Right atrium auricular region (tissue), 2 donors: ENCODE measurements around the gene PRCP. TPM values are rescaled to one million over a fixed set of nuclear protein-coding genes. Genes with fewer than 3 reads are reported as not detected.
A peak's percentile ranks its signal among the peaks of the same experiment; 100 is the strongest.

Source experiments
- DNase-seq: peaks from one replicate; pipeline ENCODE4 v3.0.0-alpha.2; 2019; ENCODE audit warnings: low spot score
- H3K27ac ChIP-seq, 2 donors: fragments of 200-600 bp; sonication (generic); 1 replicate in 1 of 2; 2 replicates in 1 of 2; pipeline ENCODE4 v1.5.1; 2016 to 2019
- H3K27me3 ChIP-seq, 2 donors: fragments of 200-600 bp; sonication (generic); one replicate each; pipeline versions ENCODE4 v1.5.1 to v1.6.0; 2017 to 2019
- H3K36me3 ChIP-seq: fragments of 200-600 bp; sonication (generic); one replicate; pipeline ENCODE4 v1.5.1; 2016
- H3K4me1 ChIP-seq, 2 donors: fragments of 200-600 bp; sonication (generic); one replicate each; pipeline versions ENCODE4 v1.5.1 to v1.6.0; 2017 to 2019
- H3K4me3 ChIP-seq, 2 donors: fragments of 200-600 bp; sonication (generic); 1 replicate in 1 of 2; 2 replicates in 1 of 2; pipeline ENCODE4 v1.5.1; 2017 to 2019; ENCODE audit warnings: mild to moderate bottlenecking in 1 of 2, moderate library complexity in 1 of 2
- H3K9me3 ChIP-seq, 2 donors: fragments of 200-600 bp; sonication (generic); one replicate each; pipeline ENCODE4 v1.5.1; 2019
- total RNA-seq, 2 donors: library from RNA; depleted of rRNA; stranded (reverse); fragments of >200 nt; gene quantifications; one replicate each; pipeline ENCODE4 v1.1.0, GENCODE V29; 2016
- TF ChIP-seq, protein P1 (sequence below), 2 donors: fragments of 200-600 bp; sonication (generic); IDR thresholded peaks; one replicate each; pipeline ENCODE4 v1.5.1; 2019; ENCODE audit warnings: antibody characterized with exemption in 2 of 2

PRCP gene
- total RNA-seq, 2 donors from 2014 or later: 52.5 to 60.1 TPM

DNA sequence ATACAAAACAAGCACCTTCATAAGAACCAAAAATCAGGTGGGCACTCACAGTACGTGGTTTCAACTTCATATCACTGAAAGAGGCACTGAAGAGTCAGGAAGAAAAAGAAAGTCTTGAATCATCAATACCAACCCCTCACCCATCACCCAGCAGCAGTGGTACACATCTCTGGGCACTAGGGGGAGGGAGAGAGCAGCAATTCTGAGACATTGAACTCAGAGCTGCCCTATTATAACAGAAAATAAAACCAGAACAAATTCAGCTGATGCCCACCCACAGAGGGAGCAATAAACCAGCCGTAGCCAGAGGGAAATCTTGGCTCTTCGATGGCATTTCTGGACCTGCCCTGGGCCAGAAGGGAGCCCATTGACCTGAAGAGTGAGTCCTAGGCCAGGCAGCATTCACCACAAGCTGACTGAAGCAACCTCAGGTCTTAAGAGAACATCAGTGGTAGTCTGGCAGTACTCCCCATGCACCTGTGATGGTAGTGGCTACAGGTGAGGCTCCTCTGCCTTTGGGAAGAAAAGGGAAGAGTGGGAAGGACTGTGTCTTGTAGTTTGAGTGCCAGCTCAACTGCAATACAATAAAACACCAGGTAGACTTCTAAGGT is 124.4 kb downstream of the PRCP start:
- DNase-seq: no peak
- Histone ChIP-seq H3K4me3 (no peak overlapping the region), H3K27me3 (no peaks in the 10 kb centered on the region), H3K36me3 (no peaks in the 10 kb centered on the region), H3K27ac (no peak overlapping the region), H3K4me1 (no peaks in the 10 kb centered on the region), H3K9me3 (peaks cover 0 to 13% of the 10 kb centered on the region in 2 donors)
- TF ChIP-seq, protein P1, sequence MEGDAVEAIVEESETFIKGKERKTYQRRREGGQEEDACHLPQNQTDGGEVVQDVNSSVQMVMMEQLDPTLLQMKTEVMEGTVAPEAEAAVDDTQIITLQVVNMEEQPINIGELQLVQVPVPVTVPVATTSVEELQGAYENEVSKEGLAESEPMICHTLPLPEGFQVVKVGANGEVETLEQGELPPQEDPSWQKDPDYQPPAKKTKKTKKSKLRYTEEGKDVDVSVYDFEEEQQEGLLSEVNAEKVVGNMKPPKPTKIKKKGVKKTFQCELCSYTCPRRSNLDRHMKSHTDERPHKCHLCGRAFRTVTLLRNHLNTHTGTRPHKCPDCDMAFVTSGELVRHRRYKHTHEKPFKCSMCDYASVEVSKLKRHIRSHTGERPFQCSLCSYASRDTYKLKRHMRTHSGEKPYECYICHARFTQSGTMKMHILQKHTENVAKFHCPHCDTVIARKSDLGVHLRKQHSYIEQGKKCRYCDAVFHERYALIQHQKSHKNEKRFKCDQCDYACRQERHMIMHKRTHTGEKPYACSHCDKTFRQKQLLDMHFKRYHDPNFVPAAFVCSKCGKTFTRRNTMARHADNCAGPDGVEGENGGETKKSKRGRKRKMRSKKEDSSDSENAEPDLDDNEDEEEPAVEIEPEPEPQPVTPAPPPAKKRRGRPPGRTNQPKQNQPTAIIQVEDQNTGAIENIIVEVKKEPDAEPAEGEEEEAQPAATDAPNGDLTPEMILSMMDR (IDR thresholded peaks at IDR 0.05): peak; percentile 10 to 50

DNA sequence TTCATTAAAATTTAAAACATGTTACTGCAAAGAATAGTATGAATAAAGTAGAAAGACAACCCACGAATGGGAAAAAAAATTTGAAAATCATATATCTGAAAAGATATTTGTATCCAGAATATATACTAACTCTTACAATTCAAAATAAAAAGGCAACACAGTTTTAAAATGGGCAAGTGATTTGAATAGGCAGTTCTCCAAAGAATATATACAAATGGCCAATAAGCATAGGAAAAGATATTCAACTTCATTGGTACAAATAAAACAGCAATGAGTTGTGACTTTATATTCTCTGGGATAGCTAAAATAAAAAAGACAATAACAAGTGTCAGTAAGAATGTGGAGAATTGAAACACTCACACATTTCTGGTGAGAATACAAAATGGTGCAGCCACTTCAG is 125.0 kb downstream of the PRCP start:
- DNase-seq: no peak
- no peak overlapping the region for H3K4me3 ChIP-seq
- H3K4me1 ChIP-seq: no peaks in the 10 kb centered on the region
- no peak overlapping the region for H3K27ac ChIP-seq
- H3K9me3 ChIP-seq: peaks cover 0 to 13% of the 10 kb centered on the region in 2 donors
- no peaks in the 10 kb centered on the region for H3K36me3 ChIP-seq
- TF ChIP-seq, protein P1 (IDR thresholded peaks at IDR 0.05): no peak
- H3K27me3 ChIP-seq: no peaks in the 10 kb centered on the region

Other genes with a start within 250 kb of the PRCP start
- 1 to 10 TPM; 2.4 to 3.7 TPM for gene FAM181B, start 166.6 kb downstream of the PRCP start, total RNA-seq
- 1 to 10 TPM in 1 of 2 donors, under 1 TPM in 1; 0.55 to 2.0 TPM for gene DDIAS, start 1.3 kb upstream of the PRCP start, total RNA-seq
- gene RAB30, start 171.5 kb upstream of the PRCP start, total RNA-seq: 10 to 100 TPM; 12.1 to 19.0 TPM